HG03045 (cell line): ENCODE measurements around the gene KANK4.

Experiments
- ATAC-seq: cut with Tn5 transposase; IDR thresholded peaks from one replicate; pipeline ENCODE4 v1.9.1; 2021; ENCODE audit warnings: mild to moderate bottlenecking, moderate library complexity; ENCODE audit not compliant: unreplicated experiment

KANK4 gene

GRCh38 chr1:62318756-62319544 is at the start of gene KANK4:
KANK4 (minus strand) TSS chr1:62319434; CDS start chr1:62281564, 37,870 bp downstream.
- no peak for ATAC-seq

- ATAC-seq, result no peak
These were observed 49.8 kb upstream of the KANK4 start for GRCh38 chr1:62368989-62369388.

- ATAC-seq, result no peak
These were observed 47.8 kb upstream of the KANK4 start for GRCh38 chr1:62367005-62367557.

GRCh38 chr1:62364721-62365120 is 45.5 kb upstream of the KANK4 start:
- no peak for ATAC-seq

GRCh38 chr1:62362926-62363325 is 43.7 kb upstream of the KANK4 start:
- ATAC-seq, result no peak

- no peak for ATAC-seq
These were observed 43.1 kb upstream of the KANK4 start for GRCh38 chr1:62362061-62362917.

- ATAC-seq, result no peak
These were observed 42.2 kb upstream of the KANK4 start for GRCh38 chr1:62361431-62361830.

GRCh38 chr1:62358665-62359373 is 39.6 kb upstream of the KANK4 start:
- ATAC-seq, result no peak

GRCh38 chr1:62357916-62358315 is 38.7 kb upstream of the KANK4 start:
- ATAC-seq, result no peak

- ATAC-seq, result peak; percentile 55
These were observed 37.1 kb upstream of the KANK4 start for GRCh38 chr1:62356257-62356835.

- no peak for ATAC-seq
These were observed 35.9 kb upstream of the KANK4 start for GRCh38 chr1:62355095-62355494.

- no peak for ATAC-seq
These were observed 34.6 kb upstream of the KANK4 start for GRCh38 chr1:62353853-62354252.

- no peak for ATAC-seq
These were observed 33.2 kb upstream of the KANK4 start for GRCh38 chr1:62352387-62352786.

- ATAC-seq, result no peak
These were observed 30.4 kb upstream of the KANK4 start for GRCh38 chr1:62349470-62350233.

- no peak for ATAC-seq
These were observed 27.7 kb upstream of the KANK4 start for GRCh38 chr1:62346886-62347285.

- no peak for ATAC-seq
These were observed 24.7 kb upstream of the KANK4 start for GRCh38 chr1:62343911-62344310.

GRCh38 chr1:62342270-62342669 is 23.0 kb upstream of the KANK4 start:
- ATAC-seq, result no peak

- ATAC-seq, result no peak
These were observed 22.4 kb upstream of the KANK4 start for GRCh38 chr1:62341615-62342014.

GRCh38 chr1:62341089-62341488 is 21.9 kb upstream of the KANK4 start:
- ATAC-seq, result no peak
